NCI-H446 (cell line): Measurements from ENCODE around the gene TMEM215.
"Not testable (repeated sequence)": the region's sequence is repeated elsewhere in the genome, so short reads cannot be mapped to it uniquely, and the experiment has no call there.

Experiments used
- DNase-seq, 2 experiments: peaks; one replicate each; lab custom pipeline; 2025; lab: John Stamatoyannopoulos, UW

Gene TMEM215

DNA sequence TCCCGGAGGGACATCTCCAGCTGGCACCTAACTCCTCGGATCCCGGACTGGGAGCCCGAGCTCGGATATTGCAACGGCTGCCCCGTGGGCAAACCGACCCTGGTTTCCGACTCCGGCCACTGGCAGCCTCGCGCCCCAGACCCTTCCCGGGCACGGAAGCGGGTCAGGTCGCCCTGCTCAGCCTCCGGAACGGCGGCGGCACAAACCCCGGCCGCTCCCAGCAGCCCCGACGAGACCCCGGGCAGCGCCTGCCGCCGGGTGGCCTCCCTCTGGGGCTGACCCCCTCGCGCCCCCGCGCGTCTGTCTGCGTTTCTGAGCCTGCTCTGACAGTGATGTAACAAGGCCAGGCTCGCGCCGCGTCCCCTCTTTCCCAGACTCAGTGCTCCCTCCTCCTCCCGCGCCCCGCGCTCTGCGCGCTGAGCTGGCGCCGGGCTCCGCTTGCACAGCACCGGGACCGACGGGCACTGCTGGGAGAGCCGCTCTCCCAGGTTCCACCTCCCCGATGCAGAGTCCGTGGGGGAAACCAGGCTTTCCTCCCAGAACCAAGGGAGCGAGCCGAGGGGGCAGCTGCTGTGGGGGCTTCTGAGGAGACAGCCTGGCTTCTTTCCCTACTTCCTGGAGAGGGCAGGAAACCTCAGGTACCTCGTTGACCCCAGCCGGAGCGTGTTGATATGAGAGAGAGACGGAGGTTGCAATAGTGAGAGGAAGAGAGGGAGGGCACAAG is at the start of gene TMEM215:
TSS of gene TMEM215 (plus strand) at position 373 of the 724 bp plus-strand sequence. CDS start 644 bp downstream, outside the sequence.
- DNase-seq = no peak

DNA sequence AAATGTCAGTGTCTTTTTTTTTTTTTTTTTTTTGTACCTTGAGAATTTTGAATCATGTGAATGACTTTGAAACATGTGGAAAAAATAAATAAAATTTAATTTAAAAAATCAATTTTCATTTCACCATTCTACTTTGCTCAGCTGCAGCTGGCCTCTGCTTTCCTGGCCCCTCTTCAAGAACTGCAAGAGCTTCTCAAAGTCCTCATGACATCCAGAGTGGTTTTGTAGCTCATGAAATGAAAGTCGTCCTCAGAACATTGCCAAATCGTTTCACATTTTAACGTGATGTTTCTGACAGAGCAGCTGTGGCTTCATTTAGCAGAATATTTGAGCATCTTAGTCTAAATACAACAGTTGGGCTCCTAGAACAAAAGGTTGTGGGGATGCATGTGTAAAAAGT is 47.9 kb upstream of the TMEM215 start:
- DNase-seq = no peak

DNA sequence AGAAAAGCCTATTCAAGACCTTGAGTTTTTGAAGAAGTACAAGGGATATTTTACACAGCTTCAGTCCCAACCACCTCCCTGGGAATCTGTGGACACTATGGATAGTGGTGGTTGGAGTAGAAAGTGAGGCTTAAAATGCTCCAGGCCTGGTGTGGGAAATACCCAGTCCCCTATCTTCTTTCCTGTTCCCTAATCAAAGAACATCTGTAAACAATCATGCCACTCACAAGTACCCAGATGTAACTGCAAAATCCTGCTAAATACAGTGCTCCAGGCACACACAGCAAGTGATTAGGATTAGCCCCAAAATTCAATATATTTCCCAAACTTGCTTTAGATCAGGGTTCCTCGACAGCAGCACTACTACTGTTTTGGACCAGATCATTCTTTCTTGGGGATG is 46.0 kb upstream of the TMEM215 start:
- DNase-seq = no peak

DNA sequence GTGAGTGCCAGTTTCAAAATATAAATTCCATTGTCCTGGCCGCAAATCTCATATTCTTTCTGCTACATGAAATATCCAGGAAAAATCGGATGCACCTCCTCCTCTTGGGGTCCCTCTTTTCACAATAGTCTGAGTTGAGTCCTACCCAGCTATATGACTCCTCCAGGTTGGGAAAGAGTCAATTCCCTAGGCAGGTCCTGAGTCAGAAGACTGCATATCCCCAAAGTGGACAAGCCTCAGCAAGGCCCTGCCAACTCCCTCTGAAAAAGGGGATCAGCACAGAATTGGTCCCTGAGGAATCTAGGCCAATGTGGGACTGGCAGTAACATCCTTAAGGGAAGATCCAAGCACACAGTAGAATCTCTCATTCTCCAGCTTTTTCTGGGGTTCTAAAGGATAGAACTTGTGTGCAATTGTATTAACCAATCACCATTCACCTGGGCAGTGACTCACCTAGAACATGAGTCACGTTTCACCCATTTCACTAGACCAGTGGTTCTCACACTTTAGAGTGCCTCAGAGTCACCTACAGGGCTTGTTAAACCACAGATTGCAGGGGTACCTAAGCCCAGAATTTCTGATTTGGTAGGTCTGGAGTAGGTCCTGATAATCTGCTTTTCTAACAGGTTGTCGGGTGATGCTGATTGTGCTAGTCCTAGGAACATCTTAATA is 44.7 kb upstream of the TMEM215 start:
- no peak for DNase-seq

- DNase-seq = no peak
Observed at GRCh38 chr9:32741706-32742105, 41.6 kb upstream of the TMEM215 start.

GRCh38 chr9:32742296-32742695 is 41.0 kb upstream of the TMEM215 start:
- no peak for DNase-seq

GRCh38 chr9:32748013-32748412 is 35.3 kb upstream of the TMEM215 start:
- DNase-seq = no peak

DNA sequence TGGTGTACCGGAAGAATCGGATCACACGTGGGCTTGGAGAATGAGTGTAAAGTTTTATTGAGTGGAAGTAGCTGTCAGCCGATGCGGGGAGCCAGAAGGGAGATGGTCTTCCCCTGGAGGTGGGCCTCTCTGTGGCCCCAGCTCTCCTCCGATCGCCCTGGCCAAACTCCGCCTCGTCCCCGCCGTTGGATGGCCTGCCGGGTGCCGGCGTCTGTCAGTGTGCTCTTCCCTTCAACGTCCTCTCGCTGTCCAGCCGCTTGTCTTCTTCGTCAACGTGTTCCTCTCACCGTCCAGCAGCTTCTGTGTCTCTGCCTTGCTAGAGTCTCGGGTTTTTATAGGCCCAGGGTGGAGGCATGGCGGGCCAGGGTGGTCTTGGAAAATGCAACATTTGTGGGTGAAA is 27.6 kb upstream of the TMEM215 start:
- no peak for DNase-seq

- no peak for DNase-seq
Observed at GRCh38 chr9:32764139-32764538, 19.2 kb upstream of the TMEM215 start.

DNA sequence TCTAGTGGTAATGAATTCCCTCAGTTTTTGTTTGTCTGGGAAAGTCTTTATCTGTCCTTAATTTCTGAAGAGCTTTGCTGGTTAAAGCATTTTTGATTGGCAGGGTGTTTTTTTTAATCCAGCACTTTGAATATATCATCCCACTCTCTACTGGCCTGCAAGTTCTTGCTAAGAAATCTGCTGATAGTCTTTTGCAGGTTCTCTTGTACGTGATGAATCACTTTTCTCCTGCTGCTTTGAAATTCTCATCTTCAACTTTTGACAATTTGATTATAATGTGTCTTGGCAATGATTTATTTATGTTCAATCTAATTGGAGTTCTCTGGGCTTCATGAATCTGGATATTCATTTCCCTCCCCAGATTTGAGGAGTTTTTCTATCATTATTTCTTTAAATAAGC is 8.1 kb upstream of the TMEM215 start:
- DNase-seq = no peak

DNA sequence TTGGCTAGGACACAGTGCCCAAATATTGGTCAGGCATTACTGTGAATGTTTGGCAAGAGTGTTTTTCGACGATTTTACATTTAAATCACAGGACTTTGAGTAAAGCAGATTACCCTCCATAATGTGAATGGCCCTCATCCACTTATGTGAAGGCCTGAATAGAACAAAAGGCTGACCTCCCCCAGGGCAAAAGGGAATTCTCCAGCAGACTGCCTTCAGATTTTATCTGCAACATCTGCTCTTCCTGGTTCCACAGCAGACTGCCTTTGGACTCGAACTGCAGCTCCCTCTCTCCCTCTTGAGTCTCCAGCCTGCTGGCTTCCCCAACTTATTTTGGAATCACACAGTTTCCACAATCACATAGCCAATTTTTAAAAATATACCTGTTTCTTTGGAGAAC is 7.1 kb upstream of the TMEM215 start:
- DNase-seq = no peak

- no peak for DNase-seq
Observed at GRCh38 chr9:32782476-32783167, 718 bp upstream of the TMEM215 start.

DNA sequence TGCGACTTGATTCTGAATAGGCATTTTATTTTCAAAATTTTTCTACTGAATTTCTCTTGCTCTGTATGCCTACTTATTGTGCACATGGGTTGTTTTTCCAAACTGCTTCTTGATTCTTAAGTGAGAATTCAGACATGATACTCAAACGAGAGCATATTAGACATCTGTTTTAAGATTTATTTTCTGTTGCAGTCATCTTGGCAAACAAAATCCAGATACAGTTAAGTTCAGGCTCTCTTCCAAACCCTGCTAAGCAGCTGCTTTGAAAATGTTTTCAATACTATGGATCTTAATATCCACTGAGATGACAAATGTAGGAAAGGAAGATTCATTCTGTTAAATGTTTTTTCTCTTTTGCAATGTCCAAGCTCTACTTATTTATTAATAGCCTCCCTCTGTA is 4.5 kb downstream of the TMEM215 start:
- DNase-seq = no peak

GRCh38 chr9:32796015-32796414 is 12.7 kb downstream of the TMEM215 start:
- not testable (repeated sequence) for DNase-seq

- no peak for DNase-seq
Observed at GRCh38 chr9:32801530-32801929, 18.2 kb downstream of the TMEM215 start.

GRCh38 chr9:32807217-32807616 is 23.9 kb downstream of the TMEM215 start:
- no peak for DNase-seq

GRCh38 chr9:32811246-32811645 is 27.9 kb downstream of the TMEM215 start:
- DNase-seq = no peak

DNA sequence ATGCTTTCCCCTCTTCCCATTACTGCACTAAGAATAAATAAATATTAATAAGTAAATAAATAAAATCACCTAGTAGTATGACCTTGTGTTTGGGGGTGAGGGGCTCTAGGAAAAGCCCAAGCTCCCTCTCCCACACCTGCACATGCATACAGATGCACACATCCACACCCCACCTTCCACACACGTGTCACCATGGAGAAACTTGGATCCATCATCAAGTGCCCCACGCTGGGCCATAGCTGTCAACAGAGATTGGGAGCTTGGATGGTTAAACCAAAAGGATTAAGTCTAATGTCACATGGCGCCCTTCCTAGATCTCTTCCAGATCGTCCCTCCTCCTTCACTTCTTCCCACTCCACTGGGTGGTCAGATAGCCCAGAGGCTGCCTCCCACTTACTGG is 37.0 kb downstream of the TMEM215 start:
- no peak for DNase-seq

DNA sequence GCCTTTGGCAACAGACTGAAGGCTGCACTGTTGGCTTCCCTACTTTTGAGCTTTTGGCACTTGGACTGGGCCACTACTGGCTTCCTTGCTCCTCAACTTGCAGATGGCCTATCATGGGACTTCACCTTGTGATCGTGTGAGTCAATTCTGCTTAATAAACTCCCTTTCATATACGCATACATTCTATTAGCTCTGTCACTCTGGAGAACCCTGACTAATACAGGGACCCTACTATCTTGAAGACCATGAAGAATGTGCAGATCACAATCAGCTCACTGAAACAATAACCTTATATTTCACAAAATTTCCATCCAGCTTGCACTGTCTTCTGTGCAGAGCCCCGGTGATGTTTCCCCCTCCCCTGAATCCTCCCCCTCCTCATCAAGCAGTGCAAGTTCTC is 39.8 kb downstream of the TMEM215 start:
- DNase-seq = no peak

GRCh38 chr9:32823551-32823950 is 40.2 kb downstream of the TMEM215 start:
- no peak for DNase-seq

- no peak for DNase-seq
Observed at GRCh38 chr9:32825203-32825602, 41.9 kb downstream of the TMEM215 start.

GRCh38 chr9:32828861-32829260 is 45.5 kb downstream of the TMEM215 start:
- DNase-seq = no peak

DNA sequence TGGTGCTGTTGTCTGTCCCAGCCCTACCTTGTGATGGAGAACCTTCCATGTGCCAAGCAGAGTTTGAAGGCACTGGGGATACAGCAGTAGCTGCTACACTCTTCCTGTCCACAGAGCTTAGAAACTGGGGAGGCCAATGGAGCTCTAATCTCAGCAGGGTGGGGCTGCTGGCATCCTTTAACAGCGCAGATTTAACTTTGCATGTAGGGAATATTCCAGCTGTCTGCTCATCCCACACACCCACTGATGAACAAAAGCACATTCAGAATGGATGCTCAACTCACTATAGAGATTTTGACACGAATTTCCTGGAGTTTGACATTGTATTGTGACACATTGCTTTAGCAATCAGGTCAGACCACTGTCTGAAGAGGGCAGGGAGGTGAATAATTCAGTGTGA is 49.0 kb downstream of the TMEM215 start:
- DNase-seq = no peak
